ENCODE data around the gene SIKE1. TPM values are rescaled to one million over a fixed set of nuclear protein-coding genes. Genes with fewer than 3 reads are reported as not detected.
"Not testable (repeated sequence)": the region's sequence is repeated elsewhere in the genome, so short reads cannot be mapped to it uniquely, and the experiment has no call there.

The SIKE1 gene
- 10 to 100 TPM; 48.6 to 61.3 (median 54.6) TPM for polyA plus RNA-seq (ENCODE audit: insufficient read length in 4 of 4)

DNA sequence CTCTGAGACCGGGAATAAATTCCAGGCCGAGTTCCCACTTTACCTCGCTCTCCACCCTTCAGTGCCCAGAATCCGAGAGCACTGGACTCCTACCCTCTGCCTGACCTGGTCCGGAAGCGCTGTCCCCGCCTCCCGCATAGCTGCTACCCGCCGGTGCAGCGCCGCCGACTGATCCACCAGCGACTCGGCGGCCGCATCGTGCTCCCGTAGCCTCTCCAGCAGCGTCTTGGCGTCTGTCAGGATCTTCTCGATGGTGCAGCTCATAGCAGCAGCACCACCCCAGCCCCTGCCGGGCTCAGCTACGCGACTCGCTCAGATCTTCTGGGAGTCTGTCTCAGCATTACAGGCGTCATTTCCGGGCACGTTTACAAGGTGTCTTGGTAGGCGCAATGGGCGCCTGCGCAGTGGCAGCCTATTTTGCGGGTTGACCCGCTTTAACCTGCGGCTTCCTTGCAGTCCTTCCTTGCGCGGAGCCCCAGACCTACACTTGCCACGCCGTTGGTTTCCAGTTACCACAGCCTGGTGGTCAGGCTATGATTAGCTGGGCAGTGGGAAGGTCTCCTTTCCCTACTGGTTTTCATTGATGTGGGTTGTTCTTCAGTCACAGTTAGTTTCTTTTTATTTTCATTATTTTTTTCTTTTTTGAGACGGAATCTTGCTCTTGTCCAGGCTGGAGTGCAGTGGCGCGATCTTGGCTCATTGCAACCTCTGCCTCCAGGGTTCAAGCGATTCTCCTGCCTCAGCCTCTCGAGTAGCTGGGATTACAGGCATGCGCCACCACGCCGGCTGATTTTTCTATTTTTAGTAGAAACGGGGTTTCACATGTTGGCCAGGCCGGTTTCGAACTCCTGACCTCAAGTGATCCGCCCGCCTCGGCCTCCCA lies at the start of gene SIKE1:
TSS of gene SIKE1 (minus strand) at position 342 of the 883 bp plus-strand sequence. CDS start at position 264, 78 bp downstream.
- DNase-seq (ENCODE audit: low read depth in 4 of 4, low spot score in 3 of 4): peak; percentile 85 to 91 (median 88)

DNA sequence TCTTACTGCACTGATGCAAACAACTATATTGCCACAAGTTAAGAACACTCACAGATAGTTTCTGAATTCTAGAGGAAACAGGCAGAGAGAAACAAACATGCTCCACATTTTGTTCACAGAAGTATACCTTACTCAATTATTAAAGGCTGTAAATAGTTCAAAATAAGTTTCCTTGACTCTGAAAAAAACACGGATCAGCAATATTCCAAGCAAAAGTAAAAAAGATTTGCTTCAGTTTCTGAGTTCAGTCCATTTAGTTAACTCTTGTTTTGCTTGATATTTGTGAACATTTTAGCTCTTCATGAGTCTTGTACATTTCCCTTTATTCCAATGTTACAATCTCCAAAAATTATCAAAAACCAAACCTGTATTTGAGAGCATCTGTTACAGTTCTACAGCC lies 49.6 kb upstream of the SIKE1 start:
- DNase-seq (ENCODE audit: low read depth in 4 of 4, low spot score in 3 of 4): not testable (repeated sequence)

DNA sequence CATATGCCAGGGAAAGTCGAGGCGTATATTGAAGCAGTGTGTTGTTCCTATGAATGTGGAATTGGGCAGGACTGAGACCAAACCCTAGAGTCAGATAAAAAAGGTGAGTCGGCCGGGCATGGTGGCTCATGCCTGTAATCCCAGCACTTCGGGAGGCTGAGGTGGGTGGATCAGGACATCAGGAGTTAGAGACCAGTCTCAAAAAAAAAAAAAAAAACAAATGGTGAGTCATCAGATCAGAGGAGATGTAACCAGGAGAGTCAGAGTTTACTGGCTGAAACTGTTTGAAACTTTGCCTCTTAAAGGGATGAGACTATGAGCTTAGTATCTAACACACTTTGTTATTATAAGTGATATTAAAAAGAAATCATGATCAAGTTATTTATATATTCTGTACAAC lies 47.8 kb upstream of the SIKE1 start:
- no peak for DNase-seq (ENCODE audit: low read depth in 4 of 4, low spot score in 3 of 4)

DNA sequence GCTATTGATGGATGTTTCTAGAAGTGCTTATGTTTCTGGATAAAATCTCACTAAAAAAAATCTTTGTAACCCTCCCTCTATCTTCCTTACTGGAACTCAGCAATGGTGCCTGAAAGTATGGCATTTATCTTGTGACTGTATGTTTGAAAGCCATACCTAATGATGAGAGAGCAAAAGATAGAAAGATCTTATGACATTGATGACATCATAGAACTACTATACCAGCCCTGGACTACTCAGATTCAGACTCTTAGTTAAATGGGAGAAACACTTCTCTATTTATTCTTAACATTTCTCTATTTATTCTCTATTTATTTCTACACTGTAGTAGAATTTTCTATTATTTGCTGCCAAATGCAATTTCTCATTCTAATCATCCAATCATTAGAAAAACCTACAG lies 41.5 kb upstream of the SIKE1 start:
- DNase-seq (ENCODE audit: low read depth in 4 of 4, low spot score in 3 of 4): no peak

DNA sequence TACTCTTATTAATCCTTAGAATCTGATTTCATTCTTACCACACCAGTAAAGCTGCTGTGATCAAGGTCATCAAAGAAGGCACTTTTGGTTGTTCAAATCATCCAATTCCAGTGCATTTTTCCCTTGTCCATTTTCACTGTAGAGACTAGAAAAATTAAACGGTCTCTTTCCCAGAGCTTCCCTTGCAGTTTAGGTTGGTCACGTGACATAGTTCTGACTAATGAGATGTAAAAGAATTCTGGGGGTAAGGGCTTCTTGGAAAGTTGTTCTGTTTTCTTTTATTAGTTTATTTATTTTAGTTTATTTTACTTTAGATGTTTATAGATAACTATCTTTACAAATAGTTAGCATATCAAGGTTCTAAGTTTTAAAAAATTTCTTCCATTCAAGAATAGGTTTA lies 39.9 kb upstream of the SIKE1 start:
- DNase-seq (ENCODE audit: low read depth in 4 of 4, low spot score in 3 of 4): no peak

DNA sequence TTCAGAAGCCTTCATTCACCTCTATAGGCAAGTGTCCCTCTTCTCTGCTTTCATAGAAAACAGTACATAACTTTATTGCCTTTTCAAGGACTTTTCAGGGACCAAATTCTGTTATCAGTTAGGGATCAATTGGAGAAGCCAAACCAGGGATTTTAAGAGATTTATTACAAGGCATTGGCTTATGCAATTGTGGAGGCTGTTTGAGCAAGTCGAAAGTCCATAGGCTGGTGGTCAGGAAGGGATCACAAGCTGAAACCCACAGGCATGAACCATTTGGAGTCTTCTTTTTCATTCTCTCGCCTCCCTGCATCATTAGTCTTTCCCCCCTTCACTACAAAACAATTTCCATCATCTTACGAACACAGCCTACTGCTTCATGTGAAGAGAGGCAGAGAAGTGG lies 39.4 kb upstream of the SIKE1 start:
- DNase-seq (ENCODE audit: low read depth in 4 of 4, low spot score in 3 of 4): no peak

DNA sequence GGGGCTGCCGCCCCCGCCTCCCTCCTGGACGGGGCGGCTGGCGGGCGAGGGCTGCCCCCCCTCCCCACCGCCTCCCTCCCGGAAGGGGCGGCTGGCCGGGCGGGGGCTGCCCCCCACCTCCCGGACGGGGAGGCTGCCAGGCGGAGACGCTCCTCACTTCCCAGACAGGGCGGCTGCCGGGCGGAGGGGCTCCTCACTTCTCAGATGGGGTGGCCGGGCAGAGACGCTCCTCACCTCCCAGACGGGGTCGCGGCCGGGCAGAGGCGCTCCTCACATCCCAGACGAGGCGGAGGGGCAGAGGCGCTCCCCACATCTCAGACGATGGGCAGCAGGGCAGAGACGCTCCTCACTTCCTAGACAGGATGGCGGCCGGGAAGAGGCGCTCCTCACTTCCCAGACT lies 24.0 kb upstream of the SIKE1 start:
- DNase-seq (ENCODE audit: low read depth in 4 of 4, low spot score in 3 of 4): not testable (repeated sequence)

DNA sequence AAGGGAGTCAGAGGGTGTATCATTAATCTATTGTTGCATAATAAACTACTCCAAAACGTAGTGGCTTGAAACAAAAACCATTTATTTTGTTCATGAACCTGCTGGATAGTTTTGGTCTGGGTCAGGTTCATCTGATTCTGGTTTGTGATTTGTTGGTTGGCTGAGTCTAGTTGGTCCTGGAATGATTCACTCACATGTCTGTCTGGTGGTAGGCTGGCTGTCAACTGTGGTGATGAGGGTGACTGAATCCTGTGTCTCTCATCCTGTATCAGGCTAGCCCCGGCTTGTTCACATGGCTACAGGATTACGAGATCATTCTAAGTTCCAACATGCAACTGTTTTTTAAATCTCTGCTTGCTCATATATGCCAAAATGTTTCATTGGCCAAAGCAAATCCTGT lies 22.5 kb upstream of the SIKE1 start:
- no peak for DNase-seq (ENCODE audit: low read depth in 4 of 4, low spot score in 3 of 4)

DNA sequence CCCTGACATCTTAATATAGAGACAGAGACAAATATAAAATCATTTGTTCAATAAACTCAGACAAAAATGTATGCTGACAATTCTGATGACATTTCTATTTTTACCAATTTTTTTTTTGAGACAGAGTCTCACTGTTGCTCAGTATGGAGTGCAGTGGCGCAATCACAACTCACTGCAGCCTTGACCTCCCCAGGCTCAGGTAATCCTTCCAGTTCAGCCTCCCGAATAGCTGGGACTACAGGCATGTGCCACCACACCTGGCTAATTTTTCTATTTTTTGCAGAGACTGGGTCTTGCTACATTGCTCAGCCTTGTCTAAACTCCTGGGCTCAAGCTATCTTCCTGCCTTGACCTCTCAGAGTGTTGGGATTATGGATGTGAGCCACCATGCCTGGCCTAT lies 13.6 kb upstream of the SIKE1 start:
- DNase-seq (ENCODE audit: low read depth in 4 of 4, low spot score in 3 of 4): no peak

DNA sequence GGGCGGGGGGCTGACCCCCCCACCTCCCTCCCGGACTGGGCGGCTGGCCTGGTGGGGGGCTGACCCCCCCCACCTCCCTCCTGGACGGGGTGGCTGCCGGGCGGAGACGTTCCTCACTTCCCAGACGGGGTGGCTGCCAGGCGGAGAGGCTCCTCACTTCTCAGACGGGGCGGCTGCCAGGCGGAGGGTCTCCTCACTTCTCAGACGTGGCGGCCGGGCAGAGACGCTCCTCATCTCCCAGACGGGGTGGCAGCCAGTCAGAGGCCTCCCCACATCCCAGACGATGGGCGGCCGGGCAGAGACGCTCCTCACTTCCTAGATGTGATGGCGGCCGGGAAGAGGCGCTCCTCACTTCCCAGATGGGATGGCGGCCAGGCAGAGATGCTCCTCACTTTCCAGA lies 10.1 kb upstream of the SIKE1 start:
- not testable (repeated sequence) for DNase-seq (ENCODE audit: low read depth in 4 of 4, low spot score in 3 of 4)

DNA sequence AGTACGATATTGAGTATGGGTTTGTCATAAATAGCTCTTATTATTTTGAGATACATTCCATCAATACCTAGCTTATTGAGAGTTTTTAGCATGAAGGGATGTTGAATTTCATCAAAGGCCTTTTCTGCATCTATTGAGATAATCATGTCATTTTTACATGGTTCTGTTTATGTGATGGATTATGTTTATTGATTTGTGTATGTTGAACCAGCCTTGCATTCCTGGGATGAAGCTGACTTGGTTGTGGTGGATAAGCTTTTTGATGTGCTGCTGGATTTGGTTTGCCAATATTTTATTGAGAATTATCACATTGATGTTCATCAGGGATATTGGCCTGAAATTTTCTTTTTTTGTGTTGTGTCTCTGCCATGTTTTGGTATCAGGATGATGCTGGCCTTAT lies 6.0 kb upstream of the SIKE1 start:
- DNase-seq (ENCODE audit: low read depth in 4 of 4, low spot score in 3 of 4): not testable (repeated sequence)

DNA sequence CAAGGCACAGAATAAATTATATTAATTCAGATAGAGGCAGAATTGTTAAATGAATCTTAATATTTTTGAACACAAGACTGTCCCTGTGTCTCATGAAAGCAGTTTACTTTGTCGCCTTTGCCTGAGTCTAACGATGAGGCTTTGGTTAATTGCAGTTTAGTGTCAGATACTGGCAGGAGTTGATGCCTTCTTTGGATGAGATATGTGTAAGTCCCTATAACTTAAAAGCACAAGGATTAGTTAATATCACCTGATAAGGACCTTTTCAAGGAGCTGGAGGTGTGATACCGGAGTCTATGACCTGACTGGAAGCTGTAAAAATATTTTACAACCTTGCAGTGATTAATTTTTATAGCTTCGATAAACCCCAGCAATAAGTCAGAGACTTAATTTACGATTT lies 2.0 kb upstream of the SIKE1 start:
- DNase-seq (ENCODE audit: low read depth in 4 of 4, low spot score in 3 of 4): no peak

DNA sequence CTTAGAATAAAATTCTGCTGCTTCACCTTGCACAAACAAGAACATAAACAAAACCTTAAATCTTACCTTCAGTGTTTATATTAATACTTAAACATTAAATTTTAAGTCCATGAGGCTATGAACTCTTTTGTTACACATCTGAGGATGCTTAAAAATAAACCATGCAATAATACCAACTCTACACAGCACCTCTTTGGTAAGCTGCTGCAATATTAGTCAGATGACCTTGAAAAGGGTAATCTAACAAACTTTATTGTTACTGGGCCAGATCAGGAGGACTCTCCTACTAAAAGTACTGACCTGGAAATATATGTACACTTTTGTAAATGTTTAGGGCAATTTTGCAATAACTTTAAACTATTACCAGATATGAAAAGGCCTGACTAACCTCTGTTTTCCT lies 763 bp downstream of the SIKE1 start:
- no peak for DNase-seq (ENCODE audit: low read depth in 4 of 4, low spot score in 3 of 4)

DNA sequence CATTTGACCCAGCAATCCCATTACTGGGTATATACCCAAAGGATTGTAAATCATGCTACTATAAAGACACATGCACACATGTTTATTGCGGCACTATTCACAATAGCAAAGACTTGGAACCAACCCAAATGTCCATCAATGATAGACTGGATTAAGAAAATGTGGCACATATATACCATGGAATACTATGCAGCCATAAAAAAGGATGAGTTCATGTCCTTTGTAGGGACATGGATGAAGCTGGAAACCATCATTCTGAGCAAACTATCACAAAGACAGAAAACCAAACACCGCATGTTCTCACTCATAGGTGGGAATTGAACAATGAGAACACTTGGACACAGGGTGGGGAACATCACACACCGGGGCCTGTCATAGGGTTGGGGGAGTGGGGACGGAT lies 3.8 kb downstream of the SIKE1 start:
- not testable (repeated sequence) for DNase-seq (ENCODE audit: low read depth in 4 of 4, low spot score in 3 of 4)

DNA sequence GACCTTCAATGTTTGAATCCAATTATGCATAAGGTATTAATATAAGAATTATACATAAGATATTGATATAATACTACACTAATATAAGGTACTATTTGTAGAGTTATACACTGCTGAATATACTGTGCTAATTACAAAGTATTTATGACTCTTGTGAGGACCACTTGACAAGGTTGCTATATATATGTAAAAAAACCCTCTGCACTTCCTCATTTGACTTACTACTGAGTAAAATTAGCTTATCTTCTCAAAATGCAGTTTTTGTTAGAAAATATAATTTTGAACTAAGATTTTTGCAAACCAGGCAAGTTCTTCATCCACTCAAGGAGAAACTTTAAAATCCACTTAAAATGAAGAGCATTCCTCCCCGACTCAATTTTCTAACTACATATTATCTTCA lies 8.5 kb downstream of the SIKE1 start:
- no peak for DNase-seq (ENCODE audit: low read depth in 4 of 4, low spot score in 3 of 4)

DNA sequence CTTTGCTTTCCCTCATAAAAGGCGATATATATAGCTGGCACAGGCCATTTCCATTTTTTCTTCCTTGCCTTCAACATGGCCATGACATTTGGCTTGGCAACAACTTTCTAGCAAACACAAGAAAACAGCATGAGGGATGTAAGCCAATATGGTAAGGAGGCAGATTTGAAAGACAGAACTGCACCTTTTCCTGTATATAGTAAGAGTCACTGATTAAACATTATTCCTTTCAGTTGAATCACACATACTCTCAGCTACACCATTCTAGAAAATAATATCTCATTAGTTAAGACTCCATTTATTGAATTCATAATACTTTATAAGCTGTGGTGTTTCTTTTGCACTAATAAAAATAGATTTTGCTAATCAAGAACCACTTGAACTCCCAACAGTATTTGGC lies 9.5 kb downstream of the SIKE1 start:
- DNase-seq (ENCODE audit: low read depth in 4 of 4, low spot score in 3 of 4): no peak

DNA sequence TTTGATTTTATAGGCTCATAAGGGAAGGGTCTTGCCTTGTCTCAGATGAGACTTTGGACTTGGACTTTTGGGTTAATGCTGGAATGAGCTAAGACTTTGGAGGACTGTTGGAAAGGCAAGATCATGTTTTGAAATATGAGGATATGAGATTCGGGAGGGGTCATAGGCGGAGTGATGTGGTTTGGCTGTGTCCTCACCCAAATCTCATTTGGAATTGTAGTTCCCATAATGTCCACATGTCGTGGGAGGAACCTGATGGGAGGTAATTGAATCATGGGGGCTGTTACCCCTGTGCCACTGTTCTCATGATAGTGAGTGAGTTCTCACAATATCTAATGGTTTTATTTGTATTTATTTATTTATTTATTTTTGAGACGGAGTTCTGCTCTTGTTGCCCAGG lies 15.8 kb downstream of the SIKE1 start:
- DNase-seq (ENCODE audit: low read depth in 4 of 4, low spot score in 3 of 4): no peak

DNA sequence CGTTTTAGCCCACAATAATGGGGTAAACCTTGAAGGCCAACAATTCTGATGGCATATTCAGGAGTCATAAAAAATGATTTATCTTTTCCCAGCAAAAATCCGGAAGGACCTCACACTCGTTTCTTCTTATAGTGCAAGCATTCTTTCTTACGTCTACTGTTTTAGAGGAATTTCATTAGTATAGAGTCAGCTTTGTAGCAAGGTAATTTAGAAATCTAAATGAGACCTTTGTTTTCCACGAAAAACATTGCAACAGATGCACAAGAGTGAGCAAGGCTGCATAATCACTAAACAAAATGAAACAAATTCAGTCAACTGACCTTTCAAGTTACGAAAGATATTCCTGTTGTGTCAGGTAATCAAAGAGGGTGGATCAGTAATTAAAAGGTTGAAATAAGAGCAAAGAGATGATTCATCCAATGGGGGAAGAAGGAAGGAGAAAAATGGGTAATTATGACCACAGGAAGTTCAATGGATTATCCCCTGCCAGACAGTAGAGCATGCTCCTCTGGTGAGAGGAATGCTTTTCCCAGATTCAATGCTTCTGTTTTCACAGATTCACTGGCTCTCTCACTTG lies 22.1 kb downstream of the SIKE1 start:
- DNase-seq (ENCODE audit: low read depth in 4 of 4, low spot score in 3 of 4): no peak

DNA sequence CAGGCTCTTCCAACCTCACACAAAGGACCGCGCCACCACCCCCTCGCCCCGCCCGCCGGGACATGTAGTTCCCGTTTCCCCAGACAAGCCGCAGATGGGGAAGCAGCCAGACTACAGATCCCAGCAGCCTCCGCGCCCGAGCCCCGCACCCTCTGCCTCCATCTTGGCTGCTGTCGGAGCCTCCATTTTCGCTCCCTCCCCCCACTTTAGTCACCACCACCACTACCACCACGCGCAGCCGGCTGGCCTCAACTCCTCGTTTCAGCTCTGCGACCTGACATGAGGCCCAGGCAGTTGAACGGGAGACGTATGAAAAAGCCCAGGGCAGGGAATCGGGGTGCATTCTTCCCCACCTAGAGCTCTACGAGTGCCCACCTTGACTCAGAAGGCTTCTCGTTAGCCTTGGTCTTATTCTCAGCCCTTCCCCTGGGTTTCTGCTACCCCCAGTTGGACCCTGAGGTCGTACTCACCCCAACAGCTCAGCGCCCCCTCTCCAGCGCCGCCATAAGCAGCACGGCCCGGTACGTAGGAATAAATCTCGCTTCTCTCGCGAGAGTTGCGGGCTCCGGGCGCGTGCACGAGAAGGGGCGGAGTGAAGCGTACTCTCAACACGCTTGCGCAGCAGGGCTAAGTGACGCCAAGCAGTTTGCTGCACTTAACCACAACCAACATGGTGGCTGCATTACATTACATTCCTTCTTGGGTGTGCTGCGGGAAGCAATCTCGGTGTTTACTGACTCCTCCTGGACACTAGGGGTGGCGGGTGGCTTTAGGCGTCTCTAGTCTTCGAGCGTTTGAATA lies 22.8 kb downstream of the SIKE1 start, which contains the start of gene CSDE1:
TSS of gene CSDE1 (minus strand) at position 530 of the 801 bp plus-strand sequence. CDS start 18,094 bp downstream, outside the sequence.
- DNase-seq (ENCODE audit: low read depth in 4 of 4, low spot score in 3 of 4): peak; percentile 95 to 97 (median 96)

DNA sequence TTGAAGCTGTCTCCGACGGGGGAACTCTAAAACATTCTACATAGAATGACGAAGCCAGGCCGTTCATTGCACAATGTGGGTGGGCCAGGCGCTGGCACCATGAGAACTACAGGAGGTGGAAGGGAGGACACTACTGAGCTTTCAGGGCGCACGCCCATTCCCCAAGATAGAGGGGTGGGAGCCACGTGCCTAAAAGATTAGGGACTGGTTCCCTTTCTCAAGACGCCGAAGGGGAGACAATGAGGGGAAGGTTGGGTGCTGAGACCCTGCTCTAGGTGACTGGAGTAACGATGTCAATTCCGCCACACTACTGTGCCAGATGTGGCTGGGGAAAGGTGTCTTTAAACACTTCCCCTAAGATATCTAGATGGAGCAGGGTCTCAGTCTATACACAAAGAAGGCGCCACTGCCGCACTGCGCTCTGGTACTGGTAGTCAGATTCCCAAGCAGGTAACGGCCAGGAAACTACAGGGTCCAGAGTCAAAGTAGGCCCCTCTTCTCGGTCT lies 23.5 kb downstream of the SIKE1 start:
- DNase-seq (ENCODE audit: low read depth in 4 of 4, low spot score in 3 of 4): peak in 2 of 4 donors; percentile 9 to 10
